K562 (cell line): ENCODE results near the gene ISCA1. TPM values are rescaled to one million over a fixed set of nuclear protein-coding genes. Genes with fewer than 3 reads are reported as not detected.

Source experiments
- CBFA2T2 ChIP-seq: fragments of 450-650 bp; conservative IDR thresholded peaks from 2 replicates; pipeline ENCODE4 v1.6.1; 2017; ENCODE audit warnings: mild to moderate bottlenecking
- CBFA2T3 ChIP-seq: fragments of 450-650 bp; IDR thresholded peaks from 2 replicates; pipeline ENCODE4 v1.6.1; 2017
- ETV5 ChIP-seq: sonication (generic); formaldehyde crosslinking; IDR thresholded peaks from 2 replicates; pipeline ENCODE4 v1.4.0; 2020; ENCODE audit warnings: low read depth, mild to moderate bottlenecking, missing genetic modification reagents
- JUND ChIP-seq, 2 experiments: IDR thresholded peaks; 2 replicates in 1 of 2; 3 replicates in 1 of 2; pipeline ENCODE4 v1.6.1; 2011; ENCODE audit warnings: borderline replicate concordance in 2 of 2, low read depth in 2 of 2, low read length in 2 of 2, improper control_type of control experiment in 1 of 2, missing biosample characterization in 1 of 2, missing genetic modification characterization in 1 of 2, missing genetic modification reagents in 1 of 2
- LCOR ChIP-seq: sonication (generic); formaldehyde crosslinking; IDR thresholded peaks from 2 replicates; pipeline ENCODE4 v1.8.0; 2022; ENCODE audit warnings: mild to moderate bottlenecking, missing genetic modification reagents
- MYC ChIP-seq, 2 experiments: fragments of 250-450 bp in 1 of 2; sonication (Bioruptor Pico) in 1 of 2; IDR thresholded peaks; 2 replicates each; pipeline versions ENCODE4 v1.5.1 to v1.6.1; 2012 to 2021; ENCODE audit warnings: low read depth in 2 of 2, borderline replicate concordance in 1 of 2, improper control_type of control experiment in 1 of 2, low read length in 1 of 2, mild to moderate bottlenecking in 1 of 2, moderate library complexity in 1 of 2
- NCOR1 ChIP-seq: fragments of 450-650 bp; IDR thresholded peaks from 2 replicates; pipeline ENCODE4 v1.6.1; 2016; ENCODE audit warnings: mild to moderate bottlenecking, moderate library complexity
- PBX2 ChIP-seq, 2 experiments: IDR thresholded peaks in 1 of 2; conservative IDR thresholded peaks in 1 of 2; 2 replicates each; pipeline ENCODE4 v1.6.1; 2016; ENCODE audit warnings: low read depth in 2 of 2, mild to moderate bottlenecking in 1 of 2, missing compliant biosample characterization in 1 of 2, missing genetic modification characterization in 1 of 2, moderate library complexity in 1 of 2
- PHB ChIP-seq: fragments of 250-450 bp; sonication (Bioruptor Pico); IDR thresholded peaks from 2 replicates; pipeline ENCODE4 v1.5.0; 2021
- TCF3 ChIP-seq: sonication (generic); formaldehyde crosslinking; IDR thresholded peaks from 2 replicates; pipeline ENCODE4 v1.4.0; 2020; ENCODE audit warnings: mild to moderate bottlenecking, missing genetic modification reagents
- TEAD4 ChIP-seq, 2 experiments: sonication (generic) in 1 of 2; formaldehyde crosslinking in 1 of 2; IDR thresholded peaks; 2 replicates each; pipeline versions ENCODE4 v1.6.1 to v1.8.0; 2012 to 2022; ENCODE audit warnings: borderline replicate concordance in 1 of 2, inconsistent platforms in 1 of 2, low read length in 1 of 2, mild to moderate bottlenecking in 1 of 2, missing genetic modification reagents in 1 of 2
- TRIM25 ChIP-seq: fragments of 450-650 bp; IDR thresholded peaks from 2 replicates; pipeline ENCODE4 v1.7.0; 2016; ENCODE audit warnings: borderline replicate concordance
- ZMIZ1 ChIP-seq, 2 experiments: fragments of 150-350 bp in 1 of 2; IDR thresholded peaks; 2 replicates each; pipeline ENCODE4 v1.6.1; 2012 to 2016; ENCODE audit warnings: low read depth in 2 of 2, low read length in 2 of 2, mild to moderate bottlenecking in 1 of 2, moderate library complexity in 1 of 2
- polyA plus RNA-seq, 8 experiments: library from polyadenylated mRNA; depleted of rRNA in 4 of 8; stranded (reverse) in 5 of 8; unstranded in 3 of 8; fragments of >200 nt; fragmentation: Nextera tagmentation in 2 of 8; fragmentation: Illumina TruSeq in 1 of 8; extraction: Ambion mirVana in 2 of 8; extraction: Trizol in 1 of 8; gene quantifications; 2 replicates each; pipeline versions ENCODE4 v1.2.1 to v1.2.3, GENCODE V29; 2011 to 2014; ENCODE audit warnings: inconsistent platforms in 1 of 8, missing spikeins in 1 of 8
- total RNA-seq, 7 experiments: library from RNA; depleted of rRNA in 6 of 7; stranded (reverse); fragments of >200 nt in 6 of 7; fragmentation: Illumina TruSeq in 2 of 7; extraction: Trizol in 2 of 7; gene quantifications; 2 replicates each; pipeline versions ENCODE4 v1.2.1 to v1.2.3, GENCODE V29; 2011 to 2021; ENCODE audit warnings: low replicate concordance in 1 of 7

Gene ISCA1
- total and polyA plus RNA-seq, 9 of the 15 experiments (the other 6 are each of a cell fraction or from before 2014, with no cell fraction given): 6.5 to 27.1 (median 20.0) TPM

- TF ChIP-seq TRIM25 (no peak), TEAD4 (IDR thresholded peaks at IDR 0.05; ENCODE audit: low read length) (peak; percentile 83), TEAD4 (CRISPR knock-in tag; IDR thresholded peaks at IDR 0.05; ENCODE audit: borderline replicate concordance) (no peak), MYC (IDR thresholded peaks at IDR 0.05; ENCODE audit: low read depth, low read length) (no peak), MYC (CRISPR knock-in tag; IDR thresholded peaks at IDR 0.05; ENCODE audit: borderline replicate concordance, low read depth) (no peak), NCOR1 (peak; percentile 56; the same call in 1 of the 2 replicates), JUND (IDR thresholded peaks at IDR 0.05; ENCODE audit: borderline replicate concordance, low read depth, low read length) (no peak), JUND (tag; IDR thresholded peaks at IDR 0.05; ENCODE audit: borderline replicate concordance, low read depth, low read length) (0 out of 3 replicates have a peak, but pooled peaks have one; percentile 15), ZMIZ1 (IDR thresholded peaks at IDR 0.05; ENCODE audit: low read depth in 2 of 2, low read length in 2 of 2) (peak in 1 of 2 experiments; percentile 59; a peak in 1 of 4 replicates), TCF3 (CRISPR knock-in tag) (peak; percentile 83), CBFA2T2 (peak; percentile 58), LCOR (CRISPR knock-in tag) (no peak), PBX2 (CRISPR knock-in tag; IDR thresholded peaks at IDR 0.05; ENCODE audit: low read depth) (no peak), PBX2 (tag; conservative IDR thresholded peaks at IDR 0.05; ENCODE audit: low read depth) (peak; percentile 72), PHB (CRISPR knock-in tag) (no peak), ETV5 (CRISPR knock-in tag) (no peak), CBFA2T3 (peak; percentile 78)
Measured at GRCh38 chr9:86285261-86285660, 2.9 kb upstream of the ISCA1 start (continued).
